Progenitor cell of endocrine pancreas (in vitro differentiated cells): ENCODE results near the gene NOC4L. TPM values are rescaled to one million over a fixed set of nuclear protein-coding genes. Genes with fewer than 3 reads are reported as not detected.
"Not testable (repeated sequence)": the region's sequence is repeated elsewhere in the genome, so short reads cannot be mapped to it uniquely, and the experiment has no call there.

ENCODE experiments used
- DNase-seq: peaks from one replicate; pipeline ENCODE4 v3.0.0; 2021; ENCODE audit warnings: low spot score; ENCODE audit not compliant: unreplicated experiment
- H3K27ac Mint-ChIP-seq: 2 replicates; pipeline ENCODE4 v1.8.0; 2021; ENCODE audit warnings: mild to moderate bottlenecking, moderate library complexity, mixed read lengths
- H3K27me3 Mint-ChIP-seq: 2 replicates; pipeline ENCODE4 v1.8.0; 2021; ENCODE audit warnings: mixed read lengths
- H3K36me3 Mint-ChIP-seq: 2 replicates; pipeline ENCODE4 v1.8.0; 2022; ENCODE audit warnings: mixed read lengths; ENCODE audit not compliant: insufficient read depth
- H3K4me1 Mint-ChIP-seq: 2 replicates; pipeline ENCODE4 v1.8.0; 2021; ENCODE audit warnings: low read depth, mixed read lengths
- H3K4me3 Mint-ChIP-seq: 2 replicates; pipeline ENCODE4 v1.8.0; 2021; ENCODE audit warnings: low read depth, mild to moderate bottlenecking, moderate library complexity, mixed read lengths
- H3K9me3 Mint-ChIP-seq: 2 replicates; pipeline ENCODE4 v1.8.0; 2021; ENCODE audit warnings: low read depth, mixed read lengths
- CTCF ChIP-seq: fragments of 200-600 bp; sonication (generic); IDR thresholded peaks from one replicate; pipeline ENCODE4 v1.5.0; 2021; ENCODE audit warnings: antibody characterized with exemption, mild to moderate bottlenecking; ENCODE audit not compliant: unreplicated experiment
- total RNA-seq: library from RNA; stranded (reverse); gene quantifications from 2 replicates; pipeline ENCODE4 v1.2.1, GENCODE V29; 2021

Gene NOC4L
- total RNA-seq, 1 donor from 2014 or later = 27.0 TPM

DNA sequence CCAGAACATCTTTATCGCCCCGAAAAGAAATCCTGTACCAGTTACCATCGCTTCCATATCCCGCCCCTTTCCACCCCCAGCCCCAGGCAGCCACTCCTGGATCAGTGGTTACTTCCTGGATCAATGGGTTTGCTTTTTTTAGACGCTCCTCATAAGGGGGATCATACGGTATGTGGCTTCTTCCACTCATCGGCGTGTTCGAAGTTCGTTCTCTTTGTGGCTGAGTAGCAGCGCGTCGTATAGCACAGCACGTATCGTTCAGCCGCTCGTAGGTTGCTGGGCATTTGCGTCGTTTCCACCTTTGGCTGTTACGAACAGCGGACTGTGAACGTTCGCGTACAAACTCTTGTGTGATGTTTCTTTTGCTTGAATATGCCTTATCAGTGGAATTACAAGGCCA is 1.8 kb downstream of the NOC4L start:
- no peaks in the 10 kb centered on the region for H3K9me3 Mint-ChIP-seq
- H3K36me3 Mint-ChIP-seq = peaks cover 4% of the 10 kb centered on the region
- H3K4me3 Mint-ChIP-seq = peak overlapping the region; percentile 86
- no peak for DNase-seq
- TF ChIP-seq CTCF = no peak
- H3K27me3 Mint-ChIP-seq = peaks cover 3% of the 10 kb centered on the region
- peak overlapping the region; percentile 11 for H3K27ac Mint-ChIP-seq
- peaks cover 11% of the 10 kb centered on the region for H3K4me1 Mint-ChIP-seq

- Mint-ChIP-seq H3K9me3 (no peaks in the 10 kb centered on the region), H3K27me3 (peaks cover 3% of the 10 kb centered on the region), H3K4me3 (peak overlapping the region; percentile 40), H3K27ac (no peak overlapping the region), H3K36me3 (peaks cover 4% of the 10 kb centered on the region), H3K4me1 (peaks cover 11% of the 10 kb centered on the region)
- no peak for DNase-seq
- no peak for TF ChIP-seq CTCF
Observed at GRCh38 chr12:132146772-132147422, 2.6 kb downstream of the NOC4L start.

- no peak for TF ChIP-seq CTCF
- peaks cover 11% of the 10 kb centered on the region for H3K4me1 Mint-ChIP-seq
- no peaks in the 10 kb centered on the region for H3K9me3 Mint-ChIP-seq
- H3K4me3 Mint-ChIP-seq = no peak overlapping the region
- DNase-seq = peak; percentile 9
- H3K27me3 Mint-ChIP-seq = peaks cover 3% of the 10 kb centered on the region
- peaks cover 4% of the 10 kb centered on the region for H3K36me3 Mint-ChIP-seq
- H3K27ac Mint-ChIP-seq = no peak overlapping the region
Observed at GRCh38 chr12:132147423-132148367, 3.4 kb downstream of the NOC4L start.

GRCh38 chr12:132148368-132149045 is 4.2 kb downstream of the NOC4L start:
- TF ChIP-seq CTCF = no peak
- peaks cover 1% of the 10 kb centered on the region for H3K36me3 Mint-ChIP-seq
- H3K27ac Mint-ChIP-seq = peak overlapping the region; percentile 29
- H3K4me3 Mint-ChIP-seq = no peak overlapping the region
- no peaks in the 10 kb centered on the region for H3K9me3 Mint-ChIP-seq
- no peaks in the 10 kb centered on the region for H3K27me3 Mint-ChIP-seq
- DNase-seq = no peak
- H3K4me1 Mint-ChIP-seq = peaks cover 7% of the 10 kb centered on the region

DNA sequence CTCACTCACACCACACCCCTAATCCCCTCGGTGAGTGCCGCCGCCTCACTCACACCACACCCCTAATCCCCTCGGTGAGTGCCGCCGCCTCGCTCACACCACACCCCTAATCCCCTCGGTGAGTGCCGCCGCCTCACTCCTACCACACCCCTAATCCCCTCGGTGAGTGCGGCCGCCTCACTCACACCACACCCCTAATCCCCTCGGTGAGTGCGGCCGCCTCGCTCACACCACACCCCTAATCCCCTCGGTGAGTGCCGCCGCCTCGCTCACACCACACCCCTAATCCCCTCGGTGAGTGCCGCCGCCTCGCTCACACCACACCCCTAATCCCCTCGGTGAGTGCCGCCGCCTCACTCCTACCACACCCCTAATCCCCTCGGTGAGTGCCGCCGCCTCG is 5.3 kb downstream of the NOC4L start:
- DNase-seq, H3K36me3 Mint-ChIP-seq, H3K4me3 Mint-ChIP-seq, H3K27ac Mint-ChIP-seq, H3K27me3 Mint-ChIP-seq, H3K9me3 Mint-ChIP-seq, H3K4me1 Mint-ChIP-seq: not testable (repeated sequence)
